DMS114 treated with DMSO at 0.1 percent for 48 hours (cell line): ENCODE results near the gene OTUB2.

Experiments
- DNase-seq: peaks from one replicate; lab custom pipeline; 2025; ENCODE audit not compliant: unreplicated experiment; lab: John Stamatoyannopoulos, UW

OTUB2 gene

DNA sequence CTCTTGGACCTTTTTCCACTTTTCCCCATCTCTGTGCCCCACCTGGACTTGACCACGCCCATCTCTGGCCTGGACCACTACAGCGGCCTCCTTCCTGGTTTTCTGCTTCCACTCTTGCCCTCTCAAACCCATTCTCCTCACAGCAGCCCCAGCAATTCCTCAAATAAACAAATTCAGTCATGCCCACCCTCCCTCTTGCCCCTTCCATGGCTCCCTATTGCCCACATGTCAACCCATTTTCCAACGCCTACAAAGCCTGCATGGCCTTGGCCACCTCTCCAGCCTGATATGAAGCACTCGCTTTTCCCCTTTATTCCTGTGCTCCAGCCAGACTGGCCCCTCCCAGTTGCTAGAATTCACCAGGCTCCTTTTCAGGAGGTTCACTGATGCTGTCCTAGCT is 5.9 kb upstream of the OTUB2 start:
- DNase-seq, result no peak

DNA sequence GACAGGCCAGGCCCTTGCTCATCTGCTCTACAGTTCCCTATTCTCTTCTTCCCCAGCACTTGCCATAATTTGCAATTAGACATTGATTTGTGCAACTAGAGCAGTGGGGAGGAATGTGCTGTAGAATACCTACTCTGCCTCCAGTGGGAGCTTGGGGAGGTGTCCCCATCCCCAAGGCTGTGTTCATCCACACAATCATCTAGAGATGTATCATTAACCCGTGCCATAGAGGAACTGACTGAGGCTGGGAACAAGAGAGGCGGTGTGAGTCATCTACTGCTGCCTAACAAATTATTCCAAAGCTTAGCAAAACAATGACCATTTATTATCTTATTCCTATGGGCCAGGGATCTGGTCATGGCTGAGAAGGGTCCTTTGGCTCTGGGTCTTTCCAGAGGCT is 5.1 kb upstream of the OTUB2 start:
- DNase-seq, result no peak

DNA sequence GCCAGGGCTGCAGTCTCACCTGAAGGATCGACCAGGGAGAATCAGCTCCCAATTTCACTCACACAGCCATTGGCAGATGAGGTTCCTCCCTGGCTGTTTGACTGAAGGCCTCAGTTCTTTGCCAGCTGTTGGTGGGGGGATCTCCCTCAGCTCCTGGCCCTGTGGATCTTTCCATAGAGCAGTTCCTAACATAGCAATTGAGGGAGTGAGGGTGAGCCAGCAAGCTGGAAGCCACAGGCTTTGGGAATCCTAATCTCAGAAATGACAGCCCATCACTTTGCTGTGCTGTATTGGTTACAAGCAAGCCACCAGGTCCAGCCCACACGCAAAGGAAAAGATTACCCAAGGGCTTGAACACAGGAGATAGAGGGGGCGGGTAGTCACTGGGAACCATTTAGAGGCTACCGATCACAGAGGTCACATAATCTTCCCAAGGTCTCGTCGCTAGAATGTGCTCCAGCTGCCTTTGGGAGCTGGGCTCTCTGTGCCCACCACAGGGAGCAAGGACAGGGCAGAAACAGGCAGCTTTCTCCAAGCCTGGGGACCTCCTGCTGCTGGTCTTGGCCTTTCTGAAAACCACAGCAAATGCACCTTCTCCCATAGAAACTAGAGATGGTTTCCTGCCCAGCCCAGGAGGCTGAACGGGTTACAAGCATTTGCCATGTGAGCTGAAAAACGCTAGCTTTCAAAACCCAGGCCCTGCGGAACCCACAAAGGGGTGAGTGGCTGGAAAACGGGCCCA is 4.6 kb upstream of the OTUB2 start:
- no peak for DNase-seq

DNA sequence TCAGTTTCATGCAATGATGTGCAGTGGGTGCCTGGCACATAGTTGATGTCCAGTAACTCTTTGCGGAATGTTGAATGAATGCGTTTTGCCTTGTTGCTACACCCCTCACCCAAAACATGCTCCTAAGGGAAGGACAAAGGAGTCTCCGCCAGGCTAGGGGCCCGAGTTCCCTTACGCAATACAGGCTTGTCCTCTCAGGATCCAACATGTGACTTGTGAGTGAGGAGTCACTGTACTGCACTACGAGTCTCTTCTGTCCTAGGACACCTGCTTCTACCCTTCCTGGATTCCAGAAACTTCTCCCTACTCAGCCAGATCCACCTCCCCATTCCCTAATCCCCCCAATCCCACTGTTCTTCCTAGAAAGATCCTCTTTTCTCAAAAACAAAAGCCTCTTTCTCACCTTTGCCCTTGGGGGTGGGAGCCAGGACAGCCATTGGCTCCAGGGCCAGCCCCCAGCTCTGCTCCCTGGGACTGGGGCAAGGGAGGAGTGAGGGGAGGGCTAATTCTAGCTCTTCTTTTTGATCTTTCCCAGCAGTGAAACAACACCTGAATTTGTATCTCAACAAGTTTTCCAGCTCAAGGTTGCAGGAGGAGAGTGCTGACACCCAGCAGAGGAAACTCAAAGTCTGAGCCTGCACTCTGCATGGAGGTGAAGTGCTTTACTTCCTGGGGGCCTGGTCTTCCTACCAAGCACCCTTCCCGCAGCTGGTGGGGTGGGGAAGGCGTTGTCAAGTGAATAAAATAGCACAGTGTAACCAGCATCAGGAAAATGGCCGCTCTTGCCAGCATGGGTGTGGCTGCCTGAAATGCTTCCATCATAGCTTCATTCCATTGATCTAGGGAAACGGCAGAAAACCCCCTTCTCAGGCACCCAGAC is 3.4 kb upstream of the OTUB2 start:
- no peak for DNase-seq

DNA sequence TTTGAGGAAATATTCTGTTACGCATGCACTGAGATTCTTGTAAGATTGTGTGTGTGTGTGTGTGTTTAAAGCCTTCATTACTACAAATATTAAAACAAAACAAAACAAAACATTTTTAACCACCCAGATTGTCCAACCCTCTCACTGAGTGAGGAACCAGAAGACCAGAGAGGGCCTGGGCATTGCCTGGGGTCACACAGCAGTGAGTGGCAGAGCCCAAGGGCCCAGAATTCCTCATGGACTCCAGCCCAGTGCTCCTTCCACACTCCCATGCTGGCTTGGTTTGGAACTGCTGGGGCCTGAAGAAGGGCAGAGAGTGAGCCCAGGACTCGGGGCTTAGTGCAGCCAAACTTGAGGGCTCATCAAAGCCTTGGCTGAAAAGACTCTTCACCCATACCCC is 1.6 kb upstream of the OTUB2 start:
- DNase-seq, result no peak

DNA sequence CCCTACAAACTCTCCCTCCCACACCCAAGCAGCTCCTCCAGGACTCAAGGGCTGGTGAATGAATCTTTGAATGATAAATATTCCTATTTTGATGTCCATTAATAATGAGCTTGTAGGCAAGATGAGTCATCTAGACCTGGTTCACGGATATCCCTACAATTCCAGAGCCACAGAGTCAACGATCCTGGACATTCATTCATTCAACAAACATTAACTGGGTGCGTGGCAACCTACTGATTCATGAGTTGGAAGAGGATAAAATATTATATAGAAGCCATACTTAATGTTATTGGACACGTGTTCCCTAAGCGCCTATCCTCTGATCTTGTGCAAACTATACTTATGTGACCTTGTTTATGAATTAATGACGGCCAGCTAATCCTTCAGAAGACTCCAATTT is 420 bp upstream of the OTUB2 start:
- DNase-seq, result no peak

DNA sequence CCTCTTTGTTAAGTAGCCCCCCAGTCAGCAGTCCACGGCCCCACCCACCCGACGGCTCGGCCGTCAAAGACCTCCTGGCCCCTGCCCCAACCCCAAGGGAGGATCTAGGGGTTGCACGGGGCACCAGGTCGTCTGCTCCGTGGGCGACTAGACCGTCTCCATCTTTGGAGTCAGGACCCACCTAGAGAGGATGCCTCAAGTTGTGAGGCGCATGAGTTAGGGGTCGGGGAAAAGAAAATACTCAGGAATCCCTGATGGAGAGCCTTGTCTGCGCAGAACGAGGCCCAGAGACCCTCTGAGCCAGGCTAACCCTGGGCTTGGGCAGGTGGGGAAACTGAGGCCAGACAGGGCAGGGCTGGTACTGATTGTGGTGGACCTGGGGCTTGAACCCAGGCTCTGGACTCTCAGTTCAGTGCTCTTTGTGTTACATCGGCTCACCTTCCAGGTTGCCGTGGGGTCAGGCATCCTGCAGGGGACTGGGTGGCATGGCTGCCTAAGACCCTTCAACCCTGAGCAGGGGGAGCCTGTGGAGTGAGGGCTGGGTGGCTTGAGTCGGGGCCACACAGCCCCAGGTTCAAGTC is 839 bp downstream of the OTUB2 start:
- no peak for DNase-seq

DNA sequence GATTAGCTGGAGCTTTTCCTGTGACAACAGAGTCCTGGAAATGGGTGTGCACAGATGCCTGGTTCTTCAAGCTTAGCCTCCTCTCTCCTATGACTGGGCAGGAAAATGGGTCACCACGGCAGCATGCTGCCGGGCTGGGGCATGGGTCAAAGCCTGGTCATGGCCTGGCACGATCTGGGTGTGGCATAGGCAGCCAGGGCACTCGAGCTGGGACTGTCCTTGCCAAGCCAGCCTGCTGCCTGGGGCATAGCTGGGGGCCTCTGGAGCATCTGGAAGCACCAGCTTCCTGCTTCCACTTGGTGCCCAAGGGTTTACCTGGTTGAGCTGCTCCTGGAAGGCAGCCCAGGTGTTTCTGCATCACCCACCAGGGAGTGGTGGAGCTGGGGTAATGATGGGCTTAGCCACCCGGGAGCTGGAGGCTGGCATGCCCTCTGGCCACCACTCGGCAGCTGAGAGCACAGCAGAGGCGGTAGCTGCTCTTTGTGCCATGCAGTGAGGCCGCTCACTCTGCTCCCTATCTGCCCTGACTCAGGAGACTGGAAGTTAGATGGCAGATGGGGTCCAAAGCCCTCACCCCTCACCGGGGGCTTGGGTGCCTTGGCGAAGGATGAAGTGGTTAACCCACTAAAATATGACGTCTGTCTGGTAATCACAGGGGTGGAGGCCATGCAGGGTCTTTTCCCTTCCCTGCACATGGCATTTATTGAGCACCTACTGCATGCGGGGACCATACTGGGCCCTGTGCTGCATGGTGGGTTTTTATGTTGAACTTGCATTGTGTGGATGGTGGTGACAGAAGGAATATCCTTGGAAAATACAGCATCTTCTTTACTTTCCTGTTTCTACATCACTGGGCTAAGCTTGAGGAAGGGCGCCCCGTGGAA is 1.7 kb downstream of the OTUB2 start:
- no peak for DNase-seq

DNA sequence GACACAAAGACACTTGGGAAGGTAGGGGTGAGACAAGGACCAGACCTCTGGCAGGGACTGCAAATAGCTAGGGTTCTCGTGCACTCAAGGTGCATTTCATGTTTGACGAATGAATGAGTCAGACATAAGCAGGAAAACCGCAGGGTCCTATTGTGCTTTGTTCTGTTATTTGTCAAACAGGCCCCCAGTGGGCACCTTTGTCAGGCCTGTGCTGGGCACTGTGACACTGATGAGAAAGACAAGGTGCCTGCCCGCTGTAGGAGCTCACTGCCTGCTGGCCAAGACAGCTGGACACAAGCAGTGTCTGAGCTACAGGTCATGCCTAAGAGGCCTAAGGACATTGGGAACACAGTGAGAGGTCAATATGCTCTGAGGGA is 2.3 kb downstream of the OTUB2 start:
- no peak for DNase-seq

DNA sequence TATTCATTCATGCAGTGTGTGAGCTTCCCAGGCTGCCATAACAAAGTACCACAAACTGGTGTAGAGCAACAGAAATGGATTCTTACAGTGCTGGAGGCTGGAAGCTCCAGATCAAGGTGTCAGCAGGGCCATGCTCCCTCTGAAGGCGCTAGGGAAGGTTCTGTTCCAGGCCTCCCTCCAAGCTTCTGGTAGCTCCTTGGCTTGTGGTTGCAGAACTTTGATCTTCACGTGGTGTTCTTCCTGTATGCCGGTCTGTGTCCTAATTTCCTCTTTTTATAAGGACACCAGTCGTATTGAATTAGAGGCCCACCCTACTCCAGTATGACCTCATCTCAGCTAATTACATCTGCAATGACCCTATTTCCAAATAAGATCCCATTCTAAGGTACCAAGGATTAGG is 3.1 kb downstream of the OTUB2 start:
- no peak for DNase-seq

DNA sequence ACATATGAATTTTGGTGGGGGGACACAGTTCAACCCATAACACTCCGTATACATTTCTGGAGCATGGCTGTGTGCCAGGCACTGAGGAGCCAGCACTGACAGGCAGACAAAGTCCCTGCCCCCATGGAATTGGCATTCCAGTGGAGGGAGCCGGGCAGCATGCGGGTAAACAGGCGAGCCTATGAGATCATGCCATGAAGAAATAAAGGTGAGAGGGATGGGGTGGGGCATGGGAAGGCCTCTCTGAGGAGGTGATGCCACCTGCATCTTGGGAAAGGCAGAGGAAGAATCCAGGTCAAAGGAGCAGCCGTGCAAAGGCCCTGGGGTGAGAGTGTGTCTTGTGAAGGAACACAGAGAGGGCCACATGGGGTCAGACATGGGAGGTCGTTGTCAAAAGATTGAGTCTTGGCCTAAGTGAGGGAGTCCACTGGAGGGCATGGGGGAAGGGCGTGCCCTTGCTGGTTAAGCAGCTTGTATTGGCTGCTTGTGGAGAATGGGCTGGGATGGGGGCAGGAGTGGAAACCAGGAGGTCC is 3.6 kb downstream of the OTUB2 start:
- DNase-seq, result no peak

DNA sequence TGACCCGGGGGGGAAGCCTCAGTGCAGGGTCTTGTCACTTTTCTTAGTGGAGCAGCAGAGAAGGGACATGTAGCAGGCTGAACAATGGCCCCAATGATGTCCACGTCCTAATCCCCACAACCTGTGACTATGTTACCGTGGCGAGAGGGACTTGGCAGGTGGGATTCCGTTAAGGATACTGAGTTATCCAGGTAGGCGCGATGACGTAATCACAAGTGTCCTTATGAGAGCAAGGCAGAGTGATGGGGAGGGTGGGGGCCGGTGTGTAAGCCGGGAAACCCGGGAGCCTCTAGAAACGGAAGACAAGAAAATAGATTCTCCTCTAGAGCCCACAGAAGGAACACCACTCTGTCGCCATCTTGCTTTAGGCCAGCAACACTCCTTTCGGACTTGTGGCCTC is 4.4 kb downstream of the OTUB2 start:
- no peak for DNase-seq

DNA sequence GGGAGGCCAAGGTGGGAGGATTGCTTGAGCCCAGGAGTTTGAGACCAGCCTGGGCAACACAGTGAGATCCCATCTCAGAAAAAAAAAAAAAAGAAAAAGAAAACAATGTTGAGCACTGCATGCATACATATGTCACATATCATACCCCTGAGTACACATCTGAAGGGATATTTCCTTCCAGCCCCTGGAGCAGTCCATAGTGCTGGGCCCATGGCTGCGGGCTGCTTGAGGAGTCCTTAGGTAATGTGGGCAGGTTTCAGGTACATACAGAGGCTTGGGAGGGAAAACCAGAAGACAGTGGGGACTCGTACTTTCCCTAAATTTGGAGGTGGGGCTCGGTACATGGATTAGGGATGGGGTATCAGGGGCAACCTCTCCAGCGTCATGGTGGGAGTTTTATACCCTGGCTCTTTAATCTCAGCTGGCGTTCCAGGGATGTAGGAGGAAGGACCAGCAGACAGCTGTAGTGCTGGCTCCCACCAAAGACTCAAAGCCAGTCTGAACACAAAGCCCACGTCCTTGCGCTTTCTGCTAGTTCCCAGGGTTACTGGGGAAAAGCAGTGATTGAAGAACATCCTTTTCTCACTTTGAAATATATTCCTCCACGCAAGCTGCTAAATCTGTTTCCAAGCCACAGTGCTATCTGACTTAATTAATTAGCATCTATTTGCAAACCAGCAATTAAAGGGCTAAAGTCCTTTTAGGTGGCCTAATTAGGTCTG is 5.2 kb downstream of the OTUB2 start:
- no peak for DNase-seq

DNA sequence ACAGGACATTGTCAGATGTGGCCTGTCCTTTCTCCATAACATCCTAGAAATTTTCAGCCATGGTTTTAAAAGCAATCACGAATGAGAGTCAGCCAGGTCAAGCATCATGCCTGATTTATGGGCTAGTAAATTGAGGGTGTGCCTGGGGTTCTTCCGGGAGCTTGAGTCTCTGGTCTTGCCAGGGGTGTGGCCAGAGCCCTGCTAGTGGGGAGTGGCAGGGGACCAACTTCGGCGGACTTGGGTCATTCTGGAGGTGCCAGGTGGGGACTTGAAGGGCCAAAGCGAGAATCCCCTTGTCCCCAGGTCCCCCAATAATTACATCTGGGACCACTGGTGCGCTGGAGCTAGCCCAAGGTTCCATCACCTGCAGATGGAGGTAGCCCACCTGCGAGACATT is 5.7 kb downstream of the OTUB2 start:
- DNase-seq, result no peak

DNA sequence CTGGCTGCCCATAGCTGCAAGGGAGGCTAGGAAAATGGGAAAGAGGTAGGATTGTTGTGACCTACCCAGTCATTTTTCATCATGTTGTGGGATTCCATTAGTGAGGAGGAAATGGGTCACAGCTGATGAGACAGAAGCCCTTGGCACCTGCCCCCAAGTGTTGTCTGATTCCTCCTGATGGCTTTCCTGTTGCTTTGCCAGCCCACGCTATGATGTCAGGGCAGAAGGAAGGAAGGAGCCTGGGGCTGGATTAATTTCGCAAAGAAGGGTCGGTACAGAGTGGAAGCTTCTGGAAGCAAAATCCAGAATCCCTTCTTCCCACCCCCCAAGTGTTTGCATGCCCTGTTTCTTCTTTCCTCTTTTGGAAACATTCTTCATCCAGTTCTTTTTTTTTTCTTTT is 8.7 kb downstream of the OTUB2 start:
- no peak for DNase-seq

DNA sequence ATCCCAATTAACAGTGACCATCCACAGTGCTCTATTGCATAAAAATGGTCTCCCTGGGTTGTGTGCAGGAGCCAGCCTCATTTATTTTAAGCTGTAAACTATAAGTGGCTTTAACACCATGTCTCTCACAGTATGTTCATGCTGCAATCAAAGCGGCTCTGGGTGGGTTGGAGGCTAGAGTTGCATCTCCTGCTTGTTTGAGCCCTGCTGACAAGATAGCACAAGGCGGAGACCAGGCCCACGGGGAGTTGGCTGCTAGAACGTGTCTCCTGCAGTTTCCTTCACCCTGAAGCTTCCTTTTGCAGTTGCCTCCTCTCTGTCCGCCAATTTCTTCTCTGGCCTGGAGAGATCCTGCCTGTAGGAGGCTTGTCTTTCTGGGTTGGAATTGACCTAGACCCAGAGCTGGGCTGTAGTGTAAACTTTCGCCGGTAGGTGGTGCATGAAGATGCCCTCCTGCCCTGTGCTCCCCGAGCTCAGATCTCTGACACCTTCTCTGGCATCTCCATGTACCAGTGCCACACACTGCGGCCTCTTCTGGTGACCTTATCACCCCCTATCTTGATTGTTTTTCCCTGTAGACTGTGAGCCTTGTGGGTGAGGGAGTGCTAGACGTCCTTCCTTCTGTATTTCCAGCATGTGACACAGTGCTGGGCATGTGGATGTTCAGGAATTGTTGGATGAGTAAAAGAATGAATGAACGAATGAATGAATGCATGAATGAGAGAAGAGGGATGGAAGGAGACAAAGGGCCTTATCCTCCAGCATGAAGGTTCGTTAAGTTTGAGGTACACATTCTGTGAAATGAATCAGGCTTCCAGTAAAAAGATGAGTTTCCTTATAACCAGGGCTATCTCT is 10.4 kb downstream of the OTUB2 start:
- peak; percentile 7 for DNase-seq

DNA sequence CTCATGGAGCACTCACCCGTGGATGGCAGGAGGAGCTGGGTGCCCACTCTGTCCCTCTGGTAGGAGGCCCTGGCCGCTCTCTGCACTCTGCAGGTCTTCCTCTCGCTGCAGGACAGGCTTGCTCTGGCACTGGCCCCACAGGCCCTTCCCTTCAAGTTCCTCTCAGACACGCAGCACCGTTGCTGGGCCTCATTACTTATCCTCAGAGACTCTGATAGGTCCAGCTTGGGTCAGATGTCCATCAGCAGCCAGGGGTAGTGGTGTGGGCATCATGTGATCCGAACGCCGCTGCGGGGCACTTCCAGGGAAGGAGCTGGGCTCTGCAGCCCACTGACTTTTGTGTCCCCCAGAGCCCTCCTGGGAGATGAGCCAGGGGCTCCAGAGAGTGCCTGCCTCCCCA is 11.8 kb downstream of the OTUB2 start:
- no peak for DNase-seq

DNA sequence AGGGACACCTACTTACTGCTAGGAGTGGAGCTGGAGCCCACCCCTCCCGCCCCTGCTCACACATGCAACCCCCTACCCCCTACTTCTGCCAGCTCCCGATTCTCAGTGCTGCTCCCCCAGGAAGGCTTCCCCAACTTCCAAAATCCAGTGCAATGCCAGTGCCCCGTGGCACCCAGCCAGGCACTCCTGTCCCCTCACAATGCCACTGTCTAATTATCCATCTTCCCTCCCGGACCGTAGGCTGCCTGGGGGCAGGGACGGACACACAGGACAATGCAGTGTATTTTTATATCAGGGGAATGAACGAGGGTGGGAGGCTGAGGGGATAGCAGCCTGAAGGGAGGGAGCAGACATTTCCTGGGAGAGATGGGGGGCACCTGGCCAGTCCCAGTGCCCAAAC is 12.4 kb downstream of the OTUB2 start:
- no peak for DNase-seq

DNA sequence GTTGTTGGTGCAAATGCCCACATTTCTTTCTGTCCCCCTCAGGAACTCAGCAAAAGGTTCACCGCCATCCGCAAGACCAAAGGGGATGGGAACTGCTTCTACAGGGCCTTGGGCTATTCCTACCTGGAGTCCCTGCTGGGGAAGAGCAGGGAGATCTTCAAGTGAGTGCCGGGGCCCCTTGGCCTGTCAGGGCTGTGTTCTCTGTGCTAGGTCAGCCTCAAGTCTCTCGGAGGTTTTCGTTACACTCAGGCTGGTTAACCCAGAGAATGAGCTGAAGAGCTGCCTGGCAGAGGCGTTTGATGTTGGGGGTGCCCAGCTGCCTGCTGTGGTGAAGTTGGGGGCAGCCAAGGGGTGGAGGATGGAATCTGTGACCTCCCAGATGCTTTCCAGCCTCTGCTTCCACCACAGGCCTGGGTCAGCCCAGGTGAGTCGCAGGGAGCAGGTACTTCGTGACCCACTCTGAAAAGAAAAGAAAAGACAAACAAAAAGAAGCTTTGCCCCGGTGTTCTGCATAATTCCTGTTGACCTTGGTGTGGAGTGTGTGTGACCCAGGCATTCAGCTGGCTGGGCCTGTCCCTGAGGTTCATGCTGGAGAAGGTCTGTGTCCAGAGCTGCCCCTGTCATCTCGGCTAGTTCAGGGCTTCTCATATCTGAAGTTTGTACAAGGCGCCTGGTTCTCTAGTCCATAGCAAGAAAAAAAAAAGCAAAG is 12.9 kb downstream of the OTUB2 start:
- no peak for DNase-seq
